ENCODE results near the gene KCNJ6. TPM values are rescaled to one million over a fixed set of nuclear protein-coding genes. Genes with fewer than 3 reads are reported as not detected.

Gene KCNJ6
- total and polyA plus RNA-seq, 2 of the 8 experiments (the other 6 are each of a cell fraction or from before 2014, with no cell fraction given) = 0.51 to 1.2 TPM

GRCh38 chr21:37561506-37561905, 354.8 kb downstream of the KCNJ6 start (continued):
- TF ChIP-seq GTF2F1 (IDR thresholded peaks at IDR 0.05; ENCODE audit: borderline replicate concordance, low read depth, low read length) (no peak), CBX8 (IDR thresholded peaks at IDR 0.05; ENCODE audit: borderline replicate concordance, low read depth, low read length) (no peak), RFX5 (IDR thresholded peaks at IDR 0.05; ENCODE audit: borderline replicate concordance, low read depth, low read length) (no peak), NRF1 (IDR thresholded peaks at IDR 0.05; ENCODE audit: low read depth, low read length) (no peak), BRCA1 (IDR thresholded peaks at IDR 0.05; ENCODE audit: low read depth, low read length) (no peak), SUZ12 (IDR thresholded peaks at IDR 0.05; ENCODE audit: low read length) (no peak), CBX5 (IDR thresholded peaks at IDR 0.05; ENCODE audit: low read depth, low read length) (no peak)
- TF ChIP-seq, protein P1, sequence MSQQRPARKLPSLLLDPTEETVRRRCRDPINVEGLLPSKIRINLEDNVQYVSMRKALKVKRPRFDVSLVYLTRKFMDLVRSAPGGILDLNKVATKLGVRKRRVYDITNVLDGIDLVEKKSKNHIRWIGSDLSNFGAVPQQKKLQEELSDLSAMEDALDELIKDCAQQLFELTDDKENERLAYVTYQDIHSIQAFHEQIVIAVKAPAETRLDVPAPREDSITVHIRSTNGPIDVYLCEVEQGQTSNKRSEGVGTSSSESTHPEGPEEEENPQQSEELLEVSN (IDR thresholded peaks at IDR 0.05) = no peak
